GM08714 (cell line): ENCODE data around the gene AZGP1.
"Not testable (repeated sequence)": the region's sequence is repeated elsewhere in the genome, so short reads cannot be mapped to it uniquely, and the experiment has no call there.

Experiments
- H3K4me3 ChIP-seq: fragments of 200-500 bp; sonication (Bioruptor generic); 2 replicates; pipeline ENCODE4 v1.5.1; 2014; ENCODE audit warnings: mild to moderate bottlenecking, low read length, inconsistent platforms
- ZNF274 ChIP-seq: IDR thresholded peaks from 2 replicates; pipeline ENCODE4 v1.6.1; 2012; ENCODE audit warnings: mild to moderate bottlenecking, low read depth, low read length

The AZGP1 gene

DNA sequence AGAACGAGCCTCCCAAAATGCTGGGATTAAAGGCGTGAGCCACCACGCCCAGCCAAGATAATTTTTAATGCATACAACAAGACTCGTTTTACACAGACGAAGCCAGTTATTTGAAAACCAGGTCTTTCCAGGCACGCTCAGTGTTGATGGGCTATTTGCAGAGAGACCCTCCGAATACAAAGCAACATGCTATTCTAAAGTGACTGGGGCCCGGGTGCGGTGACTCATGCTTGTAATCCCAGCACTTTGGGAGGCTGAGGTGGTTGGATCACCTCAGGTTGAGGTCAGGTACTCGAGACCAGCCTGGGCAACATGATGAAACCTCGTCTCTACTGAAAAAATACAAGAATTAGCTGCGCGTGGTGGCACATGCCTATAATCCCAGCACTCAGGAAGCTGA is 795 bp upstream of the AZGP1 start:
- TF ChIP-seq ZNF274 = no peak
- H3K4me3 ChIP-seq = no peak overlapping the region

DNA sequence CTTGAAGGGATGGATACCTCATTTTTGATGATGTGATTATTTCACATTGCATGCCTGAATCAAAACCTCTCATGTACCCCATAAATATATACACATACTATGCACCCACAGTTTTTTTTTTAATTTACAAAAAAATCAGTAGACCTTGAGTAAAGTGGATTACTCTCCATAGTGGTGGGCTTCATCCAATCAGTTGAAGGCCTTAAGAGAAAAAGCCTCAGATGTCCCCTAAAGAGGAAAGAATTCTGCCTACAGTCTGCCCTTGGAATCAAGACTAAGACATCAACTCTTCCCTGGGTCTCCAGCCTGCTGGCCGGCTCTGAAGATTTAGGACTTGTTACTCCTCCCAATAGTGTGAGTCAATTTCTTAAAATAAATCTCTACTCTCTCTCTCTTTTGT is 1.1 kb downstream of the AZGP1 start:
- H3K4me3 ChIP-seq = no peak overlapping the region
- no peak for TF ChIP-seq ZNF274

DNA sequence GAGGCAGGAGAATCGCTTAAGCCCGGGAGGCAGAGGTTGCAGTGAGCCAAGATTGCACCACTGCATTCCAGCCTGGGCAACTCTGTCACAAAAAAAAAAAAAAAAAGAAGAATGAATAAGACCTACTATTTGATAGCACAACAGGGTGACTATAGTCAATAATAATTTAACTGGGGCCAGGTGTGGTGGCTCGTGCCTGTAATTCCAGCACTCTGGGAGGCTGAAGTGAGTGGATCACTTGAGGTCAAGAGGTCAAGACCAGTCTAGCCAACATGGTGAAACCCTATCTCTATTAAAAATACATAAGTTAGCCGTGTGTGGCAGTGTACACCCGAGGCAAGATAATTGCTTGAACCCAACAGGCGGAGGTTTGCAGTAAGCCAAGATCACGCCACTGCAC is 2.0 kb downstream of the AZGP1 start:
- H3K4me3 ChIP-seq = not testable (repeated sequence)

DNA sequence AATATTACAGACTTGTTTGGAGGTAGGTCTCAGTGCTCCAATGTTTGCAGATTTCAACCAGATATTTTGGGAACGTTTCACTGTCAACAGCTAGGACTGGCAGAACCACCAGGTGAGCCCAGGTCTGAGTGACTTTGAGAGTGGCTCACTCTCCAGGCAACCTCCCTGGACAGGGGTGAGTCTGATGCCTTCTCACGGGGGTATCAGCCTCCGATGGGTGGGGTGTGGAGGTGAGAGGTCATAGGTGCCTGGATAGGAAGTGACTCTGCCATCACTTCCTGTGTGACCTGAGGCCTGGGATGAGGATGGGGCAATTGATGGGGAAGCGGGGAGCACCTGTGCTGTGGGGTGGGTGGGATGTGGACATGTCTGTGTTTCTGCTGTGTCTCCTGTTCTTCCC is 4.6 kb downstream of the AZGP1 start:
- no peak overlapping the region for H3K4me3 ChIP-seq
- no peak for TF ChIP-seq ZNF274

DNA sequence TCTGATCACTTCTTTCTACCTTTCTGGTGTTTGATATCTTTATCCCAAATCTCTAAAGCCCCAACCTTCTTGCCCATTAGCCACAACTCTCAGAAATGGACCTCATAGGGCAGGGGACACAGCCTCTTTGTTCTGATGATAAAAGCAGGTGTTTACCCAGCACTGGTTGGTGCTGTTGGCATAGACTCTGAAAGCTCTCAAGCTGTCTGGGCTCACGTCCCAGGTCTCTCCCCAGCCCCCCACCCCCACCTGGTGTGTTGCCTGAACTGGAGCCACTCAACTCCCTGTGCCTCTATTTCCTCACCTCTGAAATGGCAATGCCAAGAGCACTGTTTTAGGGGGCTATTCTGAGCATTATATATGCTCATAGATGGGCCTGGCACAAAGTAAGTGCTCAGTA is 6.0 kb downstream of the AZGP1 start:
- not testable (repeated sequence) for H3K4me3 ChIP-seq

DNA sequence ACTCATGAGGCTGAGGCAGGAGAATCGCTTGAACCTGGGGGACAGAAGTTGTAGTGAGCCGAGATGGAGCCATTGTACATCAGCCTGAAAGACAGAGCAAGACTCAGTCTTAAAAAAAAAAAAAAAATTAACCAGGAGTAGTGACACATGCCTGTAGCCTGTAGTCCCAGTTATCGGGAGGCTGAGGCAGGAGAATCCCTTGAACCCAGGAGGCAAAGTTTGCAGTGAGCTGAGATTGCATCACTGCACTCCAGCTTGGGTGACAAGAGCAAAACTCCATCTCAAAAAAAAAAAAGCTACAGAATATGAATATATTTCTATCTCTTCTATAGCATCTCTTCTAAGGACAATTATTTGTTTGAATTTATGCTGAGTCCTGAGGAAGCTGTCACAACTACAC is 6.5 kb downstream of the AZGP1 start:
- TF ChIP-seq ZNF274 = no peak
- no peak overlapping the region for H3K4me3 ChIP-seq

DNA sequence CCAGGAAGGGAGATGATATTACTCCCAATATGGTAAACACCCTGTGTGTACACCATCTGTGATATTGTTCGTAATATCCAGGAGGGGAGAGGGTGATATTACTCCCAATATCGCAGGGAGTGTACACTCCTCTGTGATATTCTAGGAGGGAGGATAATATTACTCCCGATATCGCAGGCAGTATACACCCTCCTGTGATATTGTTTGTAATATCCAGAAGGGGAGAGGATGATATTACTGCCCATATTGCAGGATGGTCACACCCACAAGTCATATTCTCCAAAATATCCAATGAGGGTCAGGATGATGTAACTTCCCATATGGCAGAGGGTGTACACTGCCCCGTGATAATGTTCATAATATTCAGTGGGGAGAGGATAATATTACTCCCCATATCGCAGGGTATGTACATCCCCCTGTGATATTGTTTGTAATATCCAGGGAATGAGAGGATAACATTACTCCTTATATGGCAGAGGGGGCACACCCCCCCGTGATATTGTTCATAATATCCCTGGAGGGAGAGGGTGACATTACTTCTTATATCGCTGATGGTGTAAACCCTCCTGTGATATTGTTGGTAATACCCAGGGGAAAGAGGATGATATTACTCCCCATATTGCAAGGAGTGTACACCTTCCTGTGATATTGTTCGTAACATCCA is 17.1 kb downstream of the AZGP1 start:
- TF ChIP-seq ZNF274 = no peak
- H3K4me3 ChIP-seq = no peak overlapping the region

DNA sequence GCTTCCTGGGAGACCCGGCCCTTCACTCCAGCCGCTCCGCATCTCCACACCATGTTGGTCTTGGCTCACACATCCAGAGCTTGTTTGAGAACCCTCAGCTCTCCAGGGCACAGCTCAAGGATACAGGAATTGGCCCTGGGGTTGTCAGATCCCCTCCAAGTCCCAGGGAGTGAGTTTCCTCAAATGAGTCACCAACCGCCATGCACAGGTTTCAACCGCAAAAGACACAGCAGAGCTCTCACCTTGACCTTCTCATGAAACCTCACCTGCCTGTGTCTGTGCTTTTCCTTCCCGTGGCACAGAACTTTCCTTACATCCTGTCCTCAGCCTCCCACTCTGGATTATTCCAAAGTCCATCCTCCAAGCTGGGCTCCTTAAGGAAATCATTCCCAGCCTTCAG is 20.6 kb downstream of the AZGP1 start:
- no peak overlapping the region for H3K4me3 ChIP-seq
- TF ChIP-seq ZNF274 = no peak

DNA sequence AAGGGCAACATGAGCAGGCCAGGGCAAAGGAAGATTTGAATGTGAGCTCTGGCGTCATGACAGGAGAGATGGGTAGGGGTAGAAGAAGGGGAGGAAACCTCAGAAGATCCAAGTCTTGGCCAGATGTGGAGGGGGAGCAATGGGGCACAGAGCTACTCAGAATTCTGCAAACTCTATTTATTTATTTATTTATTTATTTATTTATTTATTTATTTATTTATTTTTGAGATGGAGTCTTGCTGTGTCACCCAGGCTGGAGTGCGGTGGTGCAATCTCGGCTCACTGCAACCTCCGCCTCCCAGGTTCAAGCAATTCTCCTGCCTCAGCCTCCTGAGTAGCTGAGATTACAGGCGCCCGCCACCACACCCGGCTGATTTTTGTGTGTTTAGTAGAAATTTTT is 21.2 kb downstream of the AZGP1 start:
- not testable (repeated sequence) for H3K4me3 ChIP-seq

DNA sequence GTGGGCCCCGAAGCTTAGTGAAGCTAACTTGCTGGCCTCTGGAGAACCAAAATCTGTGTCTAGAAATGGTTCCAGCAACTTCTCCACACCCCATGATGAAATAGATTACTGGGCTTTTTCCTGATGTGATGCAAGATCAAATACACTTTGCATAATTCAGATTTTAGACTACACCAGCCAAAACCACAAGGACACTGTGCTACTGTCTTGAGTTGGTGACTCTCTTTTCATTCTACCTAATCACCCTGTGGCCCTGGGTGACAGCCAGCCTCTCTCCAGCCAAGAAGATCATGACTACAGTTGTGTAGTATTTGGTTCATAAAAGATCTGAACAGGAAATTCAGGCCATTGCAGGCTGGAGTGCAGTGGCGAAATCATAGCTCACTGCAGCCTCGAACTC is 22.2 kb downstream of the AZGP1 start:
- no peak for TF ChIP-seq ZNF274

DNA sequence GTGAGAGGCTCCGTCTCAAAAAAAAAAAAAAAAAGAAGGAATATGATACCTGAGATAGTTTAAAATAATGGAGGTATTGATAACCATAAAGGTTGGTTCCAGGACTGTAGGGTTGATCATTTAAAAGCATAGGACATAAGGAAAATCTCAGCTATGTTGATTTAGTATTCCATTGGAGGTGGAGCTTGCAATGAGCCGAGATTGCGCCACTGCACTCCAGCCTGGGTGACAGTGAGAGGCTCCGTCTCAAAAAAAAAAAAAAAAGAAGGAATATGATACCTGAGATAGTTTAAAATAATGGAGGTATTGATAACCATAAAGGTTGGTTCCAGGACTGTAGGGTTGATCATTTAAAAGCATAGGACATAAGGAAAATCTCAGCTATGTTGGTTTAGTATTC is 23.2 kb downstream of the AZGP1 start:
- not testable (repeated sequence) for H3K4me3 ChIP-seq

More for the DNA sequence above, 22.2 kb downstream of the AZGP1 start:
- no peak overlapping the region for H3K4me3 ChIP-seq

DNA sequence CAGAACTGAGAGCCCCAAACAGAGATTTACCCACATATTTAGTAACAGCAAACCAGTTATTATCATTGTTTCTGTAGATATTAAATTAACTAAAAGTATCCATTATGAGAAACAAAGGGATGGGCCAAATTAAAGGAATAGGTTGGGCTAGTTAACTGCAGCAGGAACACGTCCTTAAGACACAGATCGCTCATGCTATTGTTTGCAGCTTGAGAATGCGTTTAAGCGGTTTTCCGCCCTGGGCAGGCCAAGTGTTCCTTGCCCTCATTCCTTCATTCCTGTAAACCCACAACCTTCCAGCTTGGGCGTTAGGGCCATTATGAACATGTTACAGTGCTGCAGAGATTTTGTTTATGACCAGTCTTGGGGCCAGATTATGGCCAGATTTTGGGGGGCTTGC is 25.0 kb downstream of the AZGP1 start:
- not testable (repeated sequence) for H3K4me3 ChIP-seq

DNA sequence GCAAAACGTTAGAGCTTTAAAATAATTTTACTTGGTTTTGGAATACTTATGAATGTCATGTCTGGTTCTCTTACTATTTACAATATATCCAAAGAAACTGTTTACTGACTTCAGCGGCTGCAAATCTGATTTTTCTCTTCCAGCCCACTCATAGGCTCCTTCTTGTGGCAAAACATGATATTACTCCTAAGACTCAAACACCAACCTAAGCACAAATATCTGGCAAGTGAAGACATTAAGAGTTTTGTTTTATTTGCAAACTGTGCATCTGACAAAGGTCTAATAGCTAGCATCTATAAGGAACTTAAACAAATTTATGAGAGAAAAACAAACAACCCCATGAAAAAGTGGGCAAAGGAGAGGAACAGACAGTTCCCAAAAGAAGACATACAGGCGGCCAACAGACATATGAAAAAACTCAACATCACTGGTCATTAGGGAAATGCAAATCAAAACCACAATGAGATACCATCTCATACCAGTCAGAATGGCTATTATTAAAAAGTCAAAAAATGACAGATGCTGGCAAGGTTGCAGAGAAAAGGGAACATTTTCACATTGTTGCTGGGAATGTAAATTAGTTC is 26.1 kb downstream of the AZGP1 start:
- no peak for TF ChIP-seq ZNF274
- H3K4me3 ChIP-seq = no peak overlapping the region

DNA sequence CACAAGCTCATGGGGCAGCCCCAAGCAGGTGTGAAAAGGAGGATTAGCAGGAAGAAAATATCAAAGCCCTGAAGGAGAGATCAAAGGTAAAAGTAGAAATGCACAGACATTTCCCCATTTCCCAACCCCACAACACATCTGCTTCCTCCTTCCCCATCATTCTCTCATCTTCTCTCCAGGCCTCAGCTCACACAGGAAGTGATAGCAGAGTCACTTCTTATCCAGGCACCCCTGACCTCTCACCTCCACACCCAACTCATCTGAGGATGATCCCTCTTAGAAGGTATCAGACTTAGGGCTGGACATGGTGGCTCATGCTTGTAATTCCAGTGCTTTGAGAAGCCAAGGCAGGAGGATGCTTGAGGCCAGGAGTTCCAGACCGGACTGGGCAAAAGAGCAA is 28.2 kb downstream of the AZGP1 start:
- no peak for TF ChIP-seq ZNF274
- H3K4me3 ChIP-seq = no peak overlapping the region

DNA sequence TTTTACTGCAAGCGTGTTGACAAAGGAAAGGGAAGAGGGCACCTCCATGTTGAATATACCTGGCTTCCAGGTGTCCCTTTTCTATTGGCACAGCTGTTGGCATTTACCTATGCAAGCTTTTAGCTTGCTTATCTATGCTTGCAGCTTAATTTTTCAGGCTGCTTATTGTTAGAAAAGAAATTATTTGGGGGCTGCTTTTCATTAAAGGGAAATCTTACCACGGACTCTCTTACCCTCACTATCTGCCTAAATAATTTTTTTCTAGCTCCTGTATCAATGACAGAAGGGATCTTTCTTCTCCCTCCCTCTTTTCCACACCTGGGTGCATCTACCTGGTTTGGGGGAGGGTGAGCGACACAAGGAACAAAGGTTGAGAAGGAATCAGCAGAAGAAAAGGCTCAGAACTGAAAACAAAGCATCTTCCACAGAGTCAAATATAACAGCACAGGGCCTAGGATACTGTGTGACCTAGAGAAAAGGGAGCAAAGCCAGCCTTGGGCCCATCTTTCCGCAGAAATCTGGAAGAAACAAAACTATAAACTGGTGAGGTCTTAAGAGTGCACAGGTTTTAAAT is 31.2 kb downstream of the AZGP1 start:
- TF ChIP-seq ZNF274 = no peak
- H3K4me3 ChIP-seq = no peak overlapping the region; the same call in 1 of the 2 replicates
